ENCODE measurements around the gene FAM81B.

The FAM81B gene

GRCh38 chr5:95445995-95446394 lies 54.8 kb downstream of the FAM81B start:
- H3K27me3 ChIP-seq (ENCODE audit: control insufficient read depth, insufficient read depth, low read length) = no peaks in the 10 kb centered on the region
- no peak overlapping the region for H3K4me3 ChIP-seq (ENCODE audit: low read length)
- H3K36me3 ChIP-seq (ENCODE audit: control insufficient read depth, insufficient read depth, low read length) = no peaks in the 10 kb centered on the region
- no peak overlapping the region for H3K9ac ChIP-seq (ENCODE audit: low read length)
- H3K9me3 ChIP-seq (ENCODE audit: control insufficient read depth, low read length) = no peaks in the 10 kb centered on the region
- peaks cover 15% of the 10 kb centered on the region for H3K4me1 ChIP-seq (ENCODE audit: control insufficient read depth, insufficient read depth, low read length)

GRCh38 chr5:95446560-95447221 lies 55.5 kb downstream of the FAM81B start:
- H3K9me3 ChIP-seq (ENCODE audit: control insufficient read depth, low read length) = no peaks in the 10 kb centered on the region
- no peaks in the 10 kb centered on the region for H3K27me3 ChIP-seq (ENCODE audit: control insufficient read depth, insufficient read depth, low read length)
- H3K36me3 ChIP-seq (ENCODE audit: control insufficient read depth, insufficient read depth, low read length) = no peaks in the 10 kb centered on the region
- H3K4me1 ChIP-seq (ENCODE audit: control insufficient read depth, insufficient read depth, low read length) = peaks cover 15% of the 10 kb centered on the region
- H3K9ac ChIP-seq (ENCODE audit: low read length) = no peak overlapping the region
- H3K4me3 ChIP-seq (ENCODE audit: low read length) = no peak overlapping the region

GRCh38 chr5:95447961-95448360 lies 56.8 kb downstream of the FAM81B start:
- peaks cover 15% of the 10 kb centered on the region for H3K4me1 ChIP-seq (ENCODE audit: control insufficient read depth, insufficient read depth, low read length)
- no peak overlapping the region for H3K9ac ChIP-seq (ENCODE audit: low read length)
- no peaks in the 10 kb centered on the region for H3K9me3 ChIP-seq (ENCODE audit: control insufficient read depth, low read length)
- no peaks in the 10 kb centered on the region for H3K36me3 ChIP-seq (ENCODE audit: control insufficient read depth, insufficient read depth, low read length)
- H3K4me3 ChIP-seq (ENCODE audit: low read length) = no peak overlapping the region
- no peaks in the 10 kb centered on the region for H3K27me3 ChIP-seq (ENCODE audit: control insufficient read depth, insufficient read depth, low read length)

GRCh38 chr5:95448789-95449188 lies 57.6 kb downstream of the FAM81B start:
- Histone ChIP-seq H3K4me1 (ENCODE audit: control insufficient read depth, insufficient read depth, low read length) (peaks cover 15% of the 10 kb centered on the region), H3K9me3 (ENCODE audit: control insufficient read depth, low read length) (no peaks in the 10 kb centered on the region), H3K36me3 (ENCODE audit: control insufficient read depth, insufficient read depth, low read length) (no peaks in the 10 kb centered on the region), H3K4me3 (ENCODE audit: low read length) (no peak overlapping the region), H3K9ac (ENCODE audit: low read length) (no peak overlapping the region), H3K27me3 (ENCODE audit: control insufficient read depth, insufficient read depth, low read length) (no peaks in the 10 kb centered on the region)

- H3K4me3 ChIP-seq (ENCODE audit: low read length) = no peak overlapping the region
- no peaks in the 10 kb centered on the region for H3K9me3 ChIP-seq (ENCODE audit: control insufficient read depth, low read length)
- peaks cover 15% of the 10 kb centered on the region for H3K4me1 ChIP-seq (ENCODE audit: control insufficient read depth, insufficient read depth, low read length)
- H3K9ac ChIP-seq (ENCODE audit: low read length) = no peak overlapping the region
- no peaks in the 10 kb centered on the region for H3K27me3 ChIP-seq (ENCODE audit: control insufficient read depth, insufficient read depth, low read length)
- no peaks in the 10 kb centered on the region for H3K36me3 ChIP-seq (ENCODE audit: control insufficient read depth, insufficient read depth, low read length)
Observed at GRCh38 chr5:95449460-95449859, 58.3 kb downstream of the FAM81B start.

GRCh38 chr5:95454536-95454935 lies 63.4 kb downstream of the FAM81B start:
- no peaks in the 10 kb centered on the region for H3K4me1 ChIP-seq (ENCODE audit: control insufficient read depth, insufficient read depth, low read length)
- H3K4me3 ChIP-seq (ENCODE audit: low read length) = no peak overlapping the region
- no peak overlapping the region for H3K9ac ChIP-seq (ENCODE audit: low read length)
- no peaks in the 10 kb centered on the region for H3K36me3 ChIP-seq (ENCODE audit: control insufficient read depth, insufficient read depth, low read length)
- no peaks in the 10 kb centered on the region for H3K9me3 ChIP-seq (ENCODE audit: control insufficient read depth, low read length)
- H3K27me3 ChIP-seq (ENCODE audit: control insufficient read depth, insufficient read depth, low read length) = no peaks in the 10 kb centered on the region

- Histone ChIP-seq H3K9ac (ENCODE audit: low read length) (no peak overlapping the region), H3K36me3 (ENCODE audit: control insufficient read depth, insufficient read depth, low read length) (no peaks in the 10 kb centered on the region), H3K4me1 (ENCODE audit: control insufficient read depth, insufficient read depth, low read length) (no peaks in the 10 kb centered on the region), H3K9me3 (ENCODE audit: control insufficient read depth, low read length) (no peaks in the 10 kb centered on the region), H3K4me3 (ENCODE audit: low read length) (no peak overlapping the region), H3K27me3 (ENCODE audit: control insufficient read depth, insufficient read depth, low read length) (no peaks in the 10 kb centered on the region)
Observed at GRCh38 chr5:95460665-95461064, 69.5 kb downstream of the FAM81B start.

- Histone ChIP-seq H3K4me1 (ENCODE audit: control insufficient read depth, insufficient read depth, low read length) (no peaks in the 10 kb centered on the region), H3K36me3 (ENCODE audit: control insufficient read depth, insufficient read depth, low read length) (peaks cover 7% of the 10 kb centered on the region)
Observed at GRCh38 chr5:95471487-95471886, 80.3 kb downstream of the FAM81B start.

GRCh38 chr5:95471942-95472341 lies 80.8 kb downstream of the FAM81B start:
- H3K9me3 ChIP-seq (ENCODE audit: control insufficient read depth, low read length) = no peaks in the 10 kb centered on the region
- H3K27me3 ChIP-seq (ENCODE audit: control insufficient read depth, insufficient read depth, low read length) = no peaks in the 10 kb centered on the region
- H3K9ac ChIP-seq (ENCODE audit: low read length) = no peak overlapping the region
- no peak overlapping the region for H3K4me3 ChIP-seq (ENCODE audit: low read length)
- H3K4me1 ChIP-seq (ENCODE audit: control insufficient read depth, insufficient read depth, low read length) = no peaks in the 10 kb centered on the region
- peaks cover 7% of the 10 kb centered on the region for H3K36me3 ChIP-seq (ENCODE audit: control insufficient read depth, insufficient read depth, low read length)

More at GRCh38 chr5:95471487-95471886, 80.3 kb downstream of the FAM81B start:
- H3K27me3 ChIP-seq (ENCODE audit: control insufficient read depth, insufficient read depth, low read length) = no peaks in the 10 kb centered on the region
- no peaks in the 10 kb centered on the region for H3K9me3 ChIP-seq (ENCODE audit: control insufficient read depth, low read length)
- H3K4me3 ChIP-seq (ENCODE audit: low read length) = no peak overlapping the region
- no peak overlapping the region for H3K9ac ChIP-seq (ENCODE audit: low read length)

GRCh38 chr5:95484421-95484820 lies 93.3 kb downstream of the FAM81B start:
- Histone ChIP-seq H3K27me3 (ENCODE audit: control insufficient read depth, insufficient read depth, low read length) (no peaks in the 10 kb centered on the region), H3K4me3 (ENCODE audit: low read length) (no peak overlapping the region), H3K4me1 (ENCODE audit: control insufficient read depth, insufficient read depth, low read length) (no peaks in the 10 kb centered on the region), H3K9ac (ENCODE audit: low read length) (no peak overlapping the region), H3K36me3 (ENCODE audit: control insufficient read depth, insufficient read depth, low read length) (peaks cover 12% of the 10 kb centered on the region), H3K9me3 (ENCODE audit: control insufficient read depth, low read length) (no peaks in the 10 kb centered on the region)

- Histone ChIP-seq H3K36me3 (ENCODE audit: control insufficient read depth, insufficient read depth, low read length) (peaks cover 12% of the 10 kb centered on the region), H3K4me3 (ENCODE audit: low read length) (no peak overlapping the region), H3K9me3 (ENCODE audit: control insufficient read depth, low read length) (no peaks in the 10 kb centered on the region), H3K27me3 (ENCODE audit: control insufficient read depth, insufficient read depth, low read length) (no peaks in the 10 kb centered on the region), H3K4me1 (ENCODE audit: control insufficient read depth, insufficient read depth, low read length) (no peaks in the 10 kb centered on the region), H3K9ac (ENCODE audit: low read length) (no peak overlapping the region)
Observed at GRCh38 chr5:95486191-95486590, 95.0 kb downstream of the FAM81B start.

GRCh38 chr5:95487880-95488279 lies 96.7 kb downstream of the FAM81B start:
- H3K9ac ChIP-seq (ENCODE audit: low read length) = no peak overlapping the region
- H3K36me3 ChIP-seq (ENCODE audit: control insufficient read depth, insufficient read depth, low read length) = peaks cover 12% of the 10 kb centered on the region
- H3K4me1 ChIP-seq (ENCODE audit: control insufficient read depth, insufficient read depth, low read length) = no peaks in the 10 kb centered on the region
- H3K4me3 ChIP-seq (ENCODE audit: low read length) = no peak overlapping the region
- H3K27me3 ChIP-seq (ENCODE audit: control insufficient read depth, insufficient read depth, low read length) = no peaks in the 10 kb centered on the region
- H3K9me3 ChIP-seq (ENCODE audit: control insufficient read depth, low read length) = no peaks in the 10 kb centered on the region

All from mucosa of stomach (tissue), 1 donor.